Stimulated activated memory B cell treated with anti-CD40 and anti-IgM and Interleukin-4, amounts not matched to agents 10 μg/mL and 1 μg/mL and 100 μg/mL, for 72 hours (primary cell): ENCODE data around the gene AMDHD2.

ENCODE experiments used
- ATAC-seq: fragments of 150-1000 bp; cut with Tn5 transposase; 2 replicates; pipeline ENCODE4 v1.10.0; 2021
- H3K27ac Mint-ChIP-seq: one replicate; pipeline ENCODE4 v1.8.0; 2022; ENCODE audit warnings: mild to moderate bottlenecking, mixed read lengths
- H3K27me3 Mint-ChIP-seq: one replicate; pipeline ENCODE4 v1.8.0; 2022; ENCODE audit warnings: mixed read lengths
- H3K36me3 Mint-ChIP-seq: one replicate; pipeline ENCODE4 v1.8.0; 2022; ENCODE audit warnings: mixed read lengths
- H3K4me1 Mint-ChIP-seq: one replicate; pipeline ENCODE4 v1.8.0; 2022; ENCODE audit warnings: mixed read lengths
- H3K4me3 Mint-ChIP-seq: one replicate; pipeline ENCODE4 v1.8.0; 2022; ENCODE audit warnings: mild to moderate bottlenecking, moderate library complexity, mixed read lengths
- H3K9me3 Mint-ChIP-seq: one replicate; pipeline ENCODE4 v1.8.0; 2022; ENCODE audit warnings: mixed read lengths

The AMDHD2 gene

DNA sequence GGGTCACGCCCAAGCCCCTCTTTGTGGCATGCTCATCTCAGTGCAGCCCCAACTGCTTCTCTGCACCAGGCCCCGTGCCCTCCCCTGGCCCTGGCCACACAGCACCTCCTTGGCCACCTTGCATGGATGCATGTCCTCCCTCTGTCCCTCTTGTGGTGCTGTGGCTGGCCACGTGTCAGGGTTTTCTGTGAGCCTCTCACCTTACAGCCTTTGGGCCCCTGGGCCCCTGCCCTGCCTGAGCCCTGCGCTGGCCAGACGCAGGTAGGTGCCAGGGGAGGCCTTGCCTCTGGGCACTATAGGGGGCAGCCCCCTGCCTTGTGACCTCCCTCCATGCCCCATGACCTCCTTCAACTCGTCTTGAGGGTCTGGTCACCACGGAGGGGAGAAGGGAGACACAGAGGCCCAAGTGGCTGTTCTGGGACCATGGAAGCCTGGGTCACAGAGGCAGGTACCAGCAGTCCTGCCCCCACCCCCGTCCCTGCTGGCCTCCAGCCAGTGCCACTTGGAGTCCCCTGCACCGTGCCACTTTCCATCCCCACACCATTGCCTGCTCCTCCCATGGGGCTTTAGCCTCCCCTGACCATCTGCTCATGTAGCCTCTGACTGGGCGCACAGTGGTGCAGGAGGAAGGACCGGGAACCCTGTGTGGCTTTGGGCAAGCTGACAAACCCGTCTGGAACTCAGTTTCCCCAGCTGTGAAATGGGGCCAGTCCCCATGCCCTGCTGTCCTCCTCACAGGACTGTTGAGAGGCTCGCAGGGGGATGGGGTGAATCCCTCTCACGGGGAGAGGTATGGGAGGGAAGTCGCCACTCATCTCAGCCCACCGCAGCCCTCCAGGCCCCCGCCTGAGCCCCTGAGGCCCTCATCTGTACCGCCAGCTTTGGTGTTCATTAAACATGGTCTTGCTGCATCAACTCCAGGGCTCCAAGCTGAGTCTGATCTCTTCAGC is 17.9 kb upstream of the AMDHD2 start:
- no peak for ATAC-seq
- Mint-ChIP-seq H3K9me3 (no peaks in the 10 kb centered on the region), H3K4me1 (peaks cover 14% of the 10 kb centered on the region), H3K27me3 (no peaks in the 10 kb centered on the region), H3K27ac (no peak overlapping the region), H3K36me3 (peaks cover 10% of the 10 kb centered on the region), H3K4me3 (no peak overlapping the region)

DNA sequence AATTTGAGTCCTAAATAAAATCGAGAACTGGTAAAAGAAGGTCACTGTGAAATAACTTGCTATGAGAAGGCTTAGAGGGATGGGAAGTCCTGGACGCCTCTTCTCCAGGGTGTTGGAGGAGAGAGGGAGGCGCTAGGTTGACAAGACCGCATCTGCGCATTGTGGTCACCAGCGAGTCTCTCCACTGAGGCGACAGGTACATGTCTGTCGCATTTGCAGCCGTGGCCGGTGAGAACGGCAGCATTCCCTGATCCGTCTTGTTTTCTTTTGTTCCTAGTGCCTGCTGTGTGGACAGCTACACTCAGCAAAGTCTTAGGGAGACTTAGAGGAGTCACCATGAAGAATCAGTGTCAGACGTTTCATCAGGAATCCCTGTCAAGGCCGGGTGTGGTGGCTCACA is 14.5 kb upstream of the AMDHD2 start:
- Mint-ChIP-seq H3K27me3 (no peaks in the 10 kb centered on the region), H3K36me3 (no peaks in the 10 kb centered on the region), H3K4me1 (peaks cover 44% of the 10 kb centered on the region), H3K27ac (peak overlapping the region; percentile 45), H3K9me3 (no peaks in the 10 kb centered on the region), H3K4me3 (no peak overlapping the region)
- no peak for ATAC-seq

DNA sequence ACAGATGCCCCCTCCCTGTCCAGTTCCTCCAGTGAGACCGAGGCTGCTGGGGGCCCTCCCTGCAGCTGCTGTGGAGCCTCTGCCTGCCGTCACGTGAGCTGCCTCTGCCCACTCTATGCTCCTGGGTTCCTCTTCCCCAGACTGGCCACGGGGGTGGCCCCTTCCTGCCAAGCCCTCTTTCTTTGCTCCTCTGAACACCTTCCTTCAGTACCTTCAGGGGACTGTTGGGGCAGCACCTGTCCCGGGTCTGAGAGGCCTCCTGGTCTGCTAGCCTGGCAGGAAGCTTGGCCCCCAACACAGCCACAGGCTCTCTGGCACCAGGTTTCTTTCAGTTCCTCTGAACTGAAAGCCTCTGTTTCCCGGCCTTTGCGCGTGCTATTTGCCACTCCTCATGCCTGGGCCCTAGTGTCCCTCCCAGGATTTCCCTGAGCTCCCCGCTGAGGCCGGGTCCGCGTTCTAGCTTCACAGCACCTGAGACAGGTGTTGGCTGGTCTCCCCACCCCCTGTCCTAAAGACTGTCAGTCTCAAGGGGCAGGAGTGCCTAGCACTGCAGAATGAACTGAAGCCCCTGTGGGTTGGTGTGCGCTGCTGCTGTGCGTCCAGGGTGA is 13.0 kb upstream of the AMDHD2 start:
- no peaks in the 10 kb centered on the region for H3K27me3 Mint-ChIP-seq
- ATAC-seq = peak; percentile 96
- no peaks in the 10 kb centered on the region for H3K36me3 Mint-ChIP-seq
- peak overlapping the region; percentile 88 for H3K27ac Mint-ChIP-seq
- H3K9me3 Mint-ChIP-seq = no peaks in the 10 kb centered on the region
- peak overlapping the region; percentile 45 for H3K4me3 Mint-ChIP-seq
- H3K4me1 Mint-ChIP-seq = peaks cover 52% of the 10 kb centered on the region

- Mint-ChIP-seq H3K9me3 (no peaks in the 10 kb centered on the region), H3K27ac (peak overlapping the region; percentile 88), H3K27me3 (no peaks in the 10 kb centered on the region), H3K4me1 (peaks cover 56% of the 10 kb centered on the region), H3K36me3 (no peaks in the 10 kb centered on the region), H3K4me3 (no peak overlapping the region)
- peak; percentile 37 for ATAC-seq
These were observed 12.5 kb upstream of the AMDHD2 start for GRCh38 chr16:2507665-2508064.

DNA sequence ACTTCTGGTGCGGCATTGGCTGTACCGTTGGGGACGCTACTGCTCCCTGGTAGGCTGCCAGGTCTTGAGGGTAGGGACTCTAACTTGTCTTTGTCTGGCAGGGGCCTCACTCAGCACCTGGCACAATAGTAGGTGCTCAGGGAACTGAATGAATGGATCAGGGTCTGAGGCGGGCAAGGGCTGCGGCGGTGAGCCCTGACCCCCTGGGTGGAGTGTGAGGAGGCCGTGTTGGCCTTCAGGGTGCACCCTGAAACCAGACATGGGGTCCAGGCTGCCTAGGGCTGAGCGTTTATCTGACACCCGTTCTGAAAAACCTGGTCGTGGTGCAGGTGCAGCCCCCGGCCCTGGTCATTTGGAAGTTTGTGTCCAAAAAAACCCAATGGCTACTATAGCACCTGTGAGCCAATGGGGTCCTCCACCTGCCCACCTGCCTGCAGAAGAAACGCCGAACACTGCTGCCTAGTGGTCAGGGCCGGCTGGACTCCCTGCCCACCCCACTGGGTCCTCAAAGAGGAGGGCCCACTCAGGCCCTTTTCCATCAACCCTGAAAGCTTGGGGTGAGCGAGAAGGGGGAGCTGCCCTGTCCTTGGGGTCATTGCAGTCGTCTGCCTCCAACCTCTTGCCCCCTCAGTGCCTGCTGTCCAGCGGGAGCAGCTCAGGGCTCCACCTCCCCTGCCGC is 11.3 kb upstream of the AMDHD2 start:
- no peak for ATAC-seq
- Mint-ChIP-seq H3K9me3 (no peaks in the 10 kb centered on the region), H3K36me3 (no peaks in the 10 kb centered on the region), H3K4me1 (peaks cover 63% of the 10 kb centered on the region), H3K4me3 (no peak overlapping the region), H3K27me3 (no peaks in the 10 kb centered on the region), H3K27ac (peak overlapping the region; percentile 88)

GRCh38 chr16:2511128-2511800 is 8.9 kb upstream of the AMDHD2 start:
- Mint-ChIP-seq H3K36me3 (peaks cover 7% of the 10 kb centered on the region), H3K27me3 (no peaks in the 10 kb centered on the region), H3K4me1 (peaks cover 82% of the 10 kb centered on the region), H3K27ac (peak overlapping the region; percentile 87), H3K9me3 (no peaks in the 10 kb centered on the region), H3K4me3 (no peak overlapping the region)
- no peak for ATAC-seq

GRCh38 chr16:2511996-2512734 is 8.0 kb upstream of the AMDHD2 start:
- H3K4me1 Mint-ChIP-seq = peaks cover 84% of the 10 kb centered on the region
- no peaks in the 10 kb centered on the region for H3K9me3 Mint-ChIP-seq
- no peak for ATAC-seq
- H3K4me3 Mint-ChIP-seq = peak overlapping the region; percentile 91
- peaks cover 15% of the 10 kb centered on the region for H3K36me3 Mint-ChIP-seq
- no peaks in the 10 kb centered on the region for H3K27me3 Mint-ChIP-seq
- peak overlapping the region; percentile 87 for H3K27ac Mint-ChIP-seq

- peak overlapping the region; percentile 91 for H3K4me3 Mint-ChIP-seq
These were observed 7.3 kb upstream of the AMDHD2 start for GRCh38 chr16:2512735-2513404.

GRCh38 chr16:2513405-2514332 is 6.5 kb upstream of the AMDHD2 start, which contains the start of gene ATP6V0C:
TSS of gene ATP6V0C (plus strand) at chr16:2513952. CDS start at chr16:2514104, 152 bp downstream.
- peak; percentile 92 for ATAC-seq

More at GRCh38 chr16:2512735-2513404, 7.3 kb upstream of the AMDHD2 start:
- Mint-ChIP-seq H3K27me3 (no peaks in the 10 kb centered on the region), H3K9me3 (no peaks in the 10 kb centered on the region), H3K36me3 (peaks cover 15% of the 10 kb centered on the region), H3K27ac (peak overlapping the region; percentile 87), H3K4me1 (peaks cover 84% of the 10 kb centered on the region)
- ATAC-seq = no peak

DNA sequence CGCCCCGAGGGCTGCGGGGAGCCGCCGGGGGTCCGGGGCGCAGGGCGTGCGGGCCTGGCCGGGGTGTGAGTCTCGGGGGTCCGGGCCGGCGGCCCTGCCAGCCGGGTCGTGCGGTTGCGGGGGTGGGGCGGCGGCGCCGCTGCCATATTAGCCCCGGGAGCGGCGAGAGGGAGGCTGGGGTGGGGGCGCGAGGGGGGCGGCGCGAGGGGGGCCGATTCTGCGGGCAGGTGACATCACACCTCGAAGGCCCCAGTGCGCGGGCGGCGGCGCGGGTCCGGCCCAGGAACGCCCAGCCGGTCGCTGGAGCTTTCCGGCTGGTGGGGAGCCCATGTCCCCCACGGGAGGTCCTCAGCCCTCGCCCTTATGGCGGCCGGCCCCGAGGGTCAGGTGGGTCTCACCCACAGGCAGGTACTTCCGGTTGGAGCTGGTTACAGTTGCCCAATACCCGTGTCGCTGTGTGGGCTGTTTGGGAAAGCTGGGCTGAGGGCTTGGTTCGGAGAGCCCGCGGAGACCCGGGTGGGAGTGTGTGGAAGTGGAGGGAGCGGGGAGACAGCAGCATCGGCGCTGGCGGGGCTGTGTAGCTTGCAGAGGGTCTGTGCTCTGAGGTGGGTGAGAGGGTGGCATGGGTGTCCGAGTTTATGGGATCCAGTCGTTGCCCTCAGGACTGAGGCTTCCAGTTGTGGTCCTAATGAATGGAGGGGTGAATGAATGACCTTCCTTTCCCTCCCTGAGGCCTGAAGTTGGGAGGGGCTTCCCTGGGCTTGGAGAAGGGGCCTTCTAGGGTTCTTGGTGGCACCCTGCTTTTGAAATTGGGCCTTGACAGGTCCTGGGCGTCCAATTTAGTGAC is 5.6 kb upstream of the AMDHD2 start:
- peak overlapping the region; percentile 87 for H3K27ac Mint-ChIP-seq
- H3K9me3 Mint-ChIP-seq = no peaks in the 10 kb centered on the region
- ATAC-seq = peak; percentile 17
- H3K4me3 Mint-ChIP-seq = peak overlapping the region; percentile 93
- peaks cover 22% of the 10 kb centered on the region for H3K36me3 Mint-ChIP-seq
- peaks cover 88% of the 10 kb centered on the region for H3K4me1 Mint-ChIP-seq
- no peaks in the 10 kb centered on the region for H3K27me3 Mint-ChIP-seq

More at GRCh38 chr16:2513405-2514332, 6.5 kb upstream of the AMDHD2 start, which contains the start of gene ATP6V0C:
- peak within 1 kb of the TSS; percentile 93 for H3K4me3 Mint-ChIP-seq
- no peaks in the 10 kb centered on the region for H3K27me3 Mint-ChIP-seq
- H3K9me3 Mint-ChIP-seq = no peaks in the 10 kb centered on the region
- peaks cover 84% of the 10 kb centered on the region for H3K4me1 Mint-ChIP-seq
- peak within 1 kb of the TSS; percentile 87 for H3K27ac Mint-ChIP-seq
- H3K36me3 Mint-ChIP-seq = peaks cover 15% of the 10 kb centered on the region

DNA sequence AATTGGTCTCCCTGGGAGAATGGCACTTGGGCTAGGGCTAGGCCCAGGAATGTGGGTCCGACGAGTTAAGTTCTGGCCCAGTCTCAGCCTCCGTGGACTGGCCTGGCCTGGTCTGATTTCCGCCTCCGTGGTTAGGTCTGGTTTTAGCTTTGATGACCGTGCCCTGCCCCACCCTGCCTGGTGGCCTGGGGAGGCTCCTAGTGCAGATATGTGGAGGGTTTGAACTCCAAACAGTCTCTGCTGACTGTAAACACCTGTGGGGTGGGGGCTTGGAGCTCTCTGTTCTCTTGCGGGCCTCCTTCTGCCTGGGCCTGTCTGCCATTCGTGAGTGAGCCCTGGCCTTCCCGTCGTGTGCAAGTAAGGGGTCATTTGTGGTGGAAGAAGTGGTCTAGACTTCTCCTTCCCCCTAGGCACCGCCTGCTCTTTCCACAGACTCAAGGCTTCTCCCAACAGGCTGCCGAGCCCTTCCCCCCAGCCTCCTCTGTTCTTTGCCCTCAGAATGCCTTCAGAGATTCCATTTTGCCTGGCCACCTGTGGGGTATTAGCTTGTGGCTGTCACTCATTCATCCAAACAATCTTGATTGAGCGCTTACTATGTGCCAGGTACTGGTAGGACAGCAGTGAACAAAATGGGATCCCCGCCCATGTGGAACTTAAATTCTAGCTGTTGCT is 4.9 kb upstream of the AMDHD2 start:
- Mint-ChIP-seq H3K4me1 (peaks cover 86% of the 10 kb centered on the region), H3K4me3 (peak overlapping the region; percentile 93), H3K9me3 (no peaks in the 10 kb centered on the region), H3K27me3 (no peaks in the 10 kb centered on the region), H3K36me3 (peaks cover 28% of the 10 kb centered on the region), H3K27ac (peak overlapping the region; percentile 87)
- no peak for ATAC-seq
